Posterior vena cava (tissue), 2 donors: ENCODE measurements around the gene APOBEC3A. TPM values are rescaled to one million over a fixed set of nuclear protein-coding genes. Genes with fewer than 3 reads are reported as not detected.
A peak's percentile ranks its signal among the peaks of the same experiment; 100 is the strongest.
"Not testable (repeated sequence)": the region's sequence is repeated elsewhere in the genome, so short reads cannot be mapped to it uniquely, and the experiment has no call there.

Experiments used
- DNase-seq: peaks from one replicate; pipeline ENCODE4 v3.0.0-alpha.2; 2020; ENCODE audit warnings: low spot score
- intact Hi-C, 2 donors: fragments of 100-400 bp; cut with DNase I; formaldehyde crosslinking; loops; one replicate each; pipeline versions ENCODE4 v1.14.1 to v1.14.2; 2022 to 2023
- total RNA-seq, 2 donors: library from RNA; stranded (reverse); fragmentation: NEBNext Ultra II Directional; extraction: Animal tissue kit (Norgen Biotek cat#: 25700); gene quantifications; one replicate each; pipeline ENCODE4 v1.2.1, GENCODE V29; 2021
- donor health status: DM: yes; HTN: yes; CAD: no.
- donor health status: DM: yes; HTN: yes; CAD: no.

APOBEC3A gene
- total RNA-seq, 2 donors from 2014 or later = 2.5 to 5.6 TPM

DNA sequence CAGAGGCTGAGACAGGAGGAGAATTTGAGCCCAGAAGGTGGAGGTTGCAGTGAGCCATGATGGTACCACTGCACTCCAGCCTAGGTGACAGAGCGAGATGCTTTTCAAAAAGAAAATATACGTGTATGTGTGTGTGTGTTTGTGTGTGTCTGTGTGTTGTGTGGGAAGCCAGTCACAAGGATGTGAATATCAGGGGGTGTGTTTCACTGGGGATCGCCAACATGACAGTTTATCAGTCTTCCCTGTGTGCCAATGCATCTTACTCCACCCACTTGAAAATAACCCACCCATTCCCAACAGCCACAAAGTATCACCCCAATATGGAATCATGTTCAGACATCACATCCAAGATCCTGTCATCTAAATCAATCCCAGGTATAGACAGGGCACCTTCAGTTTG is 14.4 kb downstream of the APOBEC3A start:
- DNase-seq = no peak
- intact Hi-C loops = no loop called here

DNA sequence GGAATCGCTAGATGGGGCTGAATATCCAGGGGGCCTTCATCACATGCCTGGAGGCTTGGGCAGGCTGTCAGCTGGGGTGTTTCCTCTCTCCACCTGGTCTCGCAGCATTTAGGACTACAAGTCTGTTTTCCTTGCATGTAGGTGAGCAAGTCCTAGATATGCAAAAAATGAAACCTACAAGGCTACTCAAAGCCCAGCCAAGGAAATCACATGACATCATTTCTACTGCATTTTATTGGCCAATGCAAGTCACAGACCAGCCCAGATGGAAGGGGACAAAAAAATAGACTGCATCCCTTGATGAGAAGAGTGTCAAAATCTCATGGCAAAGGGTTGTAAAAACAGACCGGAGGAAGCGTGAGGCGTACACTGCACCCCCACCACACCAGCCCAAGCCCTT is 15.1 kb downstream of the APOBEC3A start:
- intact Hi-C loops = no loop called here
- no peak for DNase-seq

DNA sequence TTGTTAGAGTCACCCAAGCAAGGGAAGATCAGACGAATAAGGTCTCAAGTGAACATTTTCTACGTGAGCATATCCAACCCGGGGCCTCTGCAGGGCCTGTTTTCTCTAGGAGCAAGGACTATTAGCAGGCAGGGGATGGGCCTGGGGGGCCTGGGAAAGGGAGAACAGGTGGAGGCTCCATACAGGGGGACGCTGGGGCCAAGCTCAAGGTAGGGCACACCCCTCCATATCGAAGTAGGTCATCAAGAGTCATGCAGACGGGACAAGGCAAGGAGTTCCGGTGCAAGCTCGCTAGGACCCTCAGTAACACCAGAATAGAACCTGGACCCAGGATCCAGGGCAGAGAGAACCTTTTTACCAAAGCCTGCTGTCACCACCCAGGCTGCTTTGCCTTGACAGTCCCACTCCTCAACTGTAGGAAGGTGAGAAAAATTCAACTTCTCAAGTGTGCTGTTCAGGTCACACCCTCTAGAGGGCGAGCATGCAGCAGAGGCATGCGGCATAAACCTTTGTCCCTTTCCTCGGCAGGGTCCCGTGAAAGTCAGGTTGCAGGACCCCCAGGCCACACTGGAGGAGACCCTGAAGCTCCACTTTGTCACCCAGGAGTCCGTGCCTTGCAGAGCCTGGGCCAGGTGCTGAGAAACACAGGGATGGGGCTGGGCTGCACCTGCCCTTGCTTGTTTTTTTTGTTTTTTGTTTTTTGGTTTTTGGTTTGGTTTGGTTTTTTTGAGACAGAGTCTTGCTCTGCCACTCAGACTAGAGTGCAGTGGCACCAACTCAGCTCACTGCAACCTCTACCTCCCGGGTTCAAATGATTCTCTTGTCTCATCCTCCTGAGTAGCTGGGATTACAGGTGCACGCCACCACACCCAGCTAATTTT is 16.1 kb downstream of the APOBEC3A start:
- no peak for DNase-seq
- intact Hi-C loops = no loop called here

DNA sequence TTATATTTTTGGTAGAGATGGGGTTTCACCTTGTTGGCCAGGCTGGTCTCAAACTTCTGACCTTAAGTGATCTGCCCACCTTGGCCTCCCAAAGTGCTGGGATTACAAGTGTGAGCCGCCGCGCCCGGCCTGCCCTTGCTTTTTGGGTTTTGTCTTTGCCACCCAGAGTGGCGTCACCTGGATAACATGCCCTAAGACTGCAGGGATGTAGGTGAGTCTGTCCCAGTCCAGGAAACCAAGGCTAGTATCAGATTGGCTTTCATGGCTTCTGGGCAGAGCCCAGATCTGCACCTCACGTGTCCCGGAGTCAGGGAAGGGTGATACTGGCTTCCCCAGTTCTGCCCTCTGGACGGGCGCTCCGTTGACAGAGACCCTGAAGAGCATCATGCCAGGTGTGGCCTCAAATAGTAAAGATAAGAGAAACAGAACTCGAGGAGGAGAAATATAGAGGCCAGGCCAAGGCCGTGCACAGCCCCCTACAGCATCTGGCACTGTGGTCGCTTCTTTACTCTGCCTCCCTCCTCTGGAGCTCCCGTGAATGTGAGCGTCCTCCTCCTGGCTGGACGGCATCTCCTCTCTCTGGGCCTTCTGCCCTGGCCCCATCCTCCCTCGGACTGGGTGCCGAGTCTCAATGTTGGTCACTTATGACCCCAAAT is 16.9 kb downstream of the APOBEC3A start:
- intact Hi-C loops = no loop called here
- no peak for DNase-seq

DNA sequence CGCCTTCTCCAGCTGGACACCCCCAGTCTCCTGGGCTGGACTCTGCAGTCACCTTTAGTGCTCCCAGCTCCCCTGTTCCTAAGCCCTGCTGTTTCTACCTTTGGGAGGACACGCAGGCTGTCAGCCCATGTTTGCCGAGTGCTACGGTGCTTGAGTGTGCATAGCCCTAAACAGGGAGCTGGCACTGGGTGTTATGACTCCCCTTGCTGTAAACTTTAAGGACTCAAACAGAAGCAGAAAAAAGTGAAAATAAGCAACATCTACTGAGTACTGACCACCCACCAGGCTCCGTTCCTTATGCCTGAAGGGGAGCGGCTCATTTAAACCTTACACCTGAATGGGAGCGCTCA is 17.4 kb downstream of the APOBEC3A start:
- DNase-seq = no peak
- intact Hi-C loops = no loop called here

DNA sequence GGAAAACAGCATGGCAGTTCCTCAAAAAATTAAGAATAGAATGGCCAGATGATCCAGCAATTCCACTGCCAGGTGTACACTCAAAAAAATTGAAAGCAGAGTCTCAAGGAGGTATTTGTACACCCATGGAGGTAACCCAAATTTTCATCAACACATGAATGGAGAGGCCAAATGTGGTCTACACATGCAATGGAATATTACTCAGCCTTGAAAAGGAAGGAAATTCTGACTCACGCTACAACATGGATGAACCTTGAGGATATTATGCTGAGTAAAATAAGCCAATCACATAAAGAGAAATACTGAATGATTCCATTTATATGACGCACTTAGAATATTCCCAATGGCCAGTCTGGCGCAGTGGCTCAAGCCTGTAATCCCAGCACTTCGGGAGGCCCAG is 19.9 kb downstream of the APOBEC3A start:
- intact Hi-C loops, DNase-seq: not testable (repeated sequence)

DNA sequence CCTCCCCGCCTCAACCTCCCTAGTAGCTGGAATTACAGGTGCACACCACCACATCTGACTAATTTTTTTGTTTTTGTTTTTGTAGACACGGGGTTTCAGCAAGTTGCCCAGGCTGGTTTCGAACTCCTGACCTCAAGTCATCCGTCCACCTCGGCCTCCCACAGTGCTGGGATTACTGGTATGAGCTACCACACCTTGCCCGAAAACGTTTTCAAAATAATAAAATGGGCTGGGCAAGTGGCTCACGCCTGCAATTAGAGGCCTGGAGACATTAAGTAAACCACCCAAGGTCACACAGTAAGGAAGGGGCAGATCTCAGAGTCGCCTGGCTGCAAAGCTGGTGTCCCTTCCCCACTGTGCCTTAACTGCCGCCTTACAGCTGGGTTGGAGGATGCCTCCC is 23.2 kb downstream of the APOBEC3A start:
- intact Hi-C loops, DNase-seq: not testable (repeated sequence)

DNA sequence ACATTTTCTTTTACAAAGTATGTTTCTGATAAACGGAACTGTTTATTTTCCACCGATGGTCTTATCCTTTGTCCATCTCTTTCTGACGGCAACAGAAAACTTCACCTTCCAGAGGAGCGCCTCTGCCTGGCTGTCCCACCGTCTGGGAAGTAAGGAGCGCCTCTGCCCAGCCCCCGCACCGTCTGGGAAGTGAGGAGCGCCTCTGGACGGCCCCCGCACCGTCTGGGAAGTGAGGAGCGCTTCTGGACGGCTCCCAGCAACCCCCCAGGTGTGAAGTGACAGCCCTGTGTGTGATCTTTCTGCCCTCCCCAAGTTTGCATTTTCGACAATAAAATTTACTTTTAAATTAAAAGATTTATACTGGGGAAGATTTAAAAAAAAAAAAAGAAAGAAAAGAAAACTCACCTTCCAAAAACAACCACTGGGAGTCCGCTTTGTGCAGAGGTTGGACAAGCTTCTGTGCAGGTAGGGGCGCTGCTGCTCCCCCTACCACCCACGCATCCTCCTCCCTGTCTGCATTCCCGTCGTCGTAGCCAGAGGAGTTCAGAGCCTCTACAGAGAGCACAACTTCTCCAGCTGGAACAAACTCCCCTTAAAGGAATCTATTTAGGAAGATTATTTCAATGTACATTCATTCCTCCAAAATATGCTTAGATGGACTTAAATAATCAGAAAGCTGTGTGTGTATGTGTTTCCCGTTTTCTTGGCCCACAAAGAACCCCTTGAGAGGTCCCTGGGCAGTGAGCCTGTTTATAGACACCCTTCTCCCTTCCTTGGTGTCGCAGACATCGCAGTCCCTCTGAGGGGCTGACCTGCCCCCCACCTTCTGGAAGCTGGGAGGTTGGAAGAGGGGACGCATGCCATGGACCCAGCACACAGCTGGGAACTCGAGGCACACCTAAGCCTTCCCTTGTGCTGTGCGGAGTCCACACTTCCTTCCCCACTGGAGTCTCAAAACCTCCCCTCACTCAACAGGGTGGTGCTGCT is 23.9 kb downstream of the APOBEC3A start:
- DNase-seq = no peak
- intact Hi-C loops = no loop called here

DNA sequence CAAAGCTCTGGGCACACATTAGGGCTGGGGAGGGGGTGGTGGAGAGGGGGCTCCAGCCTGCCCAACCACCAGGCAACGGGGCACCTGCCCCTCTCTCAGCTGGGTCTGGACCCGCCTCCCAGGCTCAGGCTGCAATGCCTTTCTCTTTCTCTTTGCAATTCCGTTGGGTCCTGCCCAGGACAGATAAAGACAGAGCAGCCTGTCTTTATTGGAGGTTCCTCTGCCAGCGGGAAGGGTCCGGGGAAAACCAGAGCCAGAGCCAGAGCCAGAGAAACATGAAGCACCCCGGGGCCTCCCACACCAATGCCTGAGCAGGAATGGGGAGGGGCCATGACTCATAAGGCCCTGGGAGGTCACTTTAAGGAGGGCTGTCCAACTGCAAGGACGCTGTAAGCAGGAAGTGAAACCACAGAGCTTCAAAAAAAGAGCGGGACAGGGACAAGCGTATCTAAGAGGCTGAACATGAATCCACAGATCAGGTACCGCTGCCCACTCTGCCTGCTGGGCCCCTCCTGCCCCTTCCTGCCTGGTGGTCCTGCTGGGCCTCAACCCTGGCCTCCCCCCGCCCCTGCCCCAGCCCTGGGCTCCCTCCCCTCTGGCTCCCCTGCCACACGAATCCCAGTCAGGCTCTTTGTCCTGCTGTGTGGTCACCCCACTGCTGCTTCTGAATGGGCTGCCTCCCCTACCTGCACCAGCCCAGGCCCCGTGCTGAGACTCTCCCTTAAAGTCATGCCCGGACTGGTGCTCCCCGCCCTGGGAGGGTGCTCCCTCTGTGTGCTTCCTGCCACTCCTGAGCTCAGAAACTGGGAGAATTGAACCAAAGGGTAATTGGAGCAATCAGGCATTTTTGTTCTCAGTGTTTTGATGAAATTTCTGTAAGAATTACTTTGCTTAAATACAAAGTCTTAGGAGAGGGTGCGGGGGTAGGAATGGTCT is 24.9 kb downstream of the APOBEC3A start, which contains the start of gene APOBEC3B:
Gene APOBEC3B (plus strand): TSS at position 356 of the 936 bp plus-strand sequence. CDS start 107 bp downstream, at position 463.
- DNase-seq = peak; percentile 93
- intact Hi-C loops = no loop called here

DNA sequence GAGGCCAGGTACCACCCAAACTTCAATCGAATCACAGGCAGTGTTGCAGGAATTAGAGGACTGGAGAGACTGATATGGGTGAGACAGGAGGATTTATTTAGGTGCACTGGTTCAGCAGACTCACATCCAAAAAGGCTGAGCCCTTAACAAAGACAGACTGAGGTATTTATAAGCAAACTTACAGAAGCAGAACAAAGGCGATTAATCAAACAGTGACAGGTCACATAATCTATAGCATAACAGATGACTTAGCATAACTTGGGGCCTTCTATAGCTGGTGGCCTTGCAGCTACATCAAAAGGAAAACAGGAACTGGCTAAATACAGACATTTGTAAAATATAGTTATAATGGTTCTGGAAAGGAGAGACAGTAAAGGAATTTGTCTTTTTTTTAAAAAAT is 26.8 kb downstream of the APOBEC3A start:
- intact Hi-C loops = no loop called here
- no peak for DNase-seq

DNA sequence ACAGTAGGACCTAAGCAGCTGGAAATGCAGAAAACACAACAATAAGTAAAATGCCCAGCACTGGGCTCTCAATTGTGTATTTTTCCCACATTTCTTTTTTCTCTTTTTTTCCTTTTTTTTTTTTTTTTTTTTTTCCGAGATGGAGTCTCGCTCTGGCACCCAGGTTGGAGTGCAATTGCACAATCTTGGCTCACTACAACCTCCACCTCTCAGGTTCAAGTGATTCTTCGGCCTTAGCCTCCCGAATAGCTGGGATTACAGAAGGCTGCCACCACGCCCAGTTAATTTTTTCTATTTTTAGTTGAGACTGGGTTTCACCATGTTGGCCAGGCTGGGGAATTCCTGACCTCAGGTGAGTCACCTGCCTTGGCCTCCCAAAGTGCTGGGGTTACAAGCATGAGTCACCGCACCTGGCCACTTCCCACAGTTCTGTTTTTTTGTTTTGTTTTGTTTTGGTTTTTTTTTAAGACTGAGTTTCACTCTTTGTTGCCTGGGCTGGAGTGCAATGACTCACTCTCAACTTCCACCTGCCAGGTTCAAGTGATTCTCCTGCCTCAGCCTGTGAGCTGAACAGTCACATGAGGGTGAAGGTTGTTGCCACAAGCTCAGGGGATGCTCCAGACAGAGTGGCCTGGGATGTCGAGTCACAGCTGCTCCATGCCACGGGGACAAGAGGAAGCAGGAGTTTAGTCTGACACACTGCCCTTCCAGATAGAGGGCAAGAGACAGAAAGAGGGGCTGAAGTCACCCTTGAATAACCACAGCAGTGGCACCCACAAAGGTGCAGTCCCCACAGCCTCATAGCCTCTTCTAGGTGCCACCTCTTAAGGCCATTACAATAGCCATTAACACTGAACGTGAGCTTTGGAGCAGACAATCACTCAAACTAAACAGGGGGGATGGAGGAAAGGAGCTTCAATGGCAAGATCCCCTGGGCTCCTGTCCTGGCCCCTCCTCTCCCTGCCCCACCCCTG is 27.7 kb downstream of the APOBEC3A start:
- DNase-seq, intact Hi-C loops: not testable (repeated sequence)

DNA sequence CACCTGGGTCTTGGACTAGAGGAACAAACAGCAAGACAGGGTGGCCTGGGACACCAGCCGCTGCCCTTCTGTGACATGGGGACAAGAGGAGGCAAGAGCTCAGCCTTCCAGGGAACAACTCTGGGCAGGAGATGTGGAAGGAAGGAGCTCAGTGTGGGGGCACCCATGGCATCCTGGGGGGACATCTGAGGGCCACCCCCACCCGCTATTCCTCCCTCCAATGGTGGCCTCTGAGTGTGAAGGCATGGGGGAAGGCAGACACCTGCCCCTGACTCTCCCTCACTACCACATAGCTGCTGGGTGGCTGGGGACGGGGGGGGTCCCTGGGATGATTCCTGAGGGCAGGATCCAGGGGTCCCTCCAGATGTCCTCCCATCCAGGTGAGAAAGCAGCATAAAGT is 29.2 kb downstream of the APOBEC3A start:
- intact Hi-C loops = no loop called here

DNA sequence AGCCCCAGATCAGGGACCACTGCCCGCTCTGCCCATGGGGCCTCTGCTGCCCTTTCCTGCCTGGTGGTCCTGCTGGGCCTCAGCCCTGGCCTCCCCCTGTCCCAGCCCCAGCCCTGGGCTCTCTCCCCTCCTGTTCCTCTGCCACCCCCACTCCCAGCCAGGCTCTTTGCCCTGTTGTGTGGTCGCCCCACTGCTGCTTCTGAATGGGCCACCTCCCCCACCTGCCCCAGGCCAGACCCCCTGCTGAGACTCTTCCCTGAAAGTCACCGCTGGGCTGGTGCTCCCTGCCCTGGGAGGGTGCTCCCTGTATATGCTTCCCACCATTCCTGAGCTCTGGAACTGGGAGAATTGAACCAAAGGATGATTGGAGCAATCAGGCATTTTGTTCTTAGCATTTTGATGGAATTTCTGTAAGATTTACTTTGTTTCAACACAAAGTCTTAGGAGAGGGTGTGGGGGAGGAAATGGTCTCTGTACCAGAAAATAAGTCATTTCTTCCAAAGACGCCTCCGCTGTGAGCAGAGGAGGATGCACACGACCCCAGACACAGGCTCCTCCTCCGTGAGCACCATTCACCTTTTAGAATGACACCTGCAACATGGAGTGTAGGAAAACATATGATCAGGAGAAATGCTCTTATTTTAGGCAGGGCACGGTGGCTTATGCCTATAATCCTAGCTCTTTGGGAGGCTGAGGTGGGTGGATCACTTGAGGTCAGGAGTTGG is 29.9 kb downstream of the APOBEC3A start:
- DNase-seq = no peak
- intact Hi-C loops = no loop called here

More for the DNA sequence above, 29.2 kb downstream of the APOBEC3A start:
- no peak for DNase-seq

DNA sequence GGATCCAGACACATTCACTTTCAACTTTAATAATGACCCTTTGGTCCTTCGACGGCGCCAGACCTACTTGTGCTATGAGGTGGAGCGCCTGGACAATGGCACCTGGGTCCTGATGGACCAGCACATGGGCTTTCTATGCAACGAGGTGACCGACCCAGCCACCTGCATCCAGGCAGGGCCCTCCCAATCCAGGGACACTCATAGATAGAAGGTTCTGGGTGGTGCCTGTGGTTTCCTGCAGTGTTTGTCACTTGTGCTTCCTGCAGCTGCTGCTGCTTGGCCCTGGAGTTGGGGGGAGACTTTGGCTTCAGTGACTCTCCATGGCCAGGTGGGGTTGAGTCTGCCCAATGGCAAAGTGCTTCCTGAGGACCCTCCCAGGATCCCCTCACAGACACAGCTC is 32.1 kb downstream of the APOBEC3A start:
- intact Hi-C loops = no loop called here
- DNase-seq = no peak

DNA sequence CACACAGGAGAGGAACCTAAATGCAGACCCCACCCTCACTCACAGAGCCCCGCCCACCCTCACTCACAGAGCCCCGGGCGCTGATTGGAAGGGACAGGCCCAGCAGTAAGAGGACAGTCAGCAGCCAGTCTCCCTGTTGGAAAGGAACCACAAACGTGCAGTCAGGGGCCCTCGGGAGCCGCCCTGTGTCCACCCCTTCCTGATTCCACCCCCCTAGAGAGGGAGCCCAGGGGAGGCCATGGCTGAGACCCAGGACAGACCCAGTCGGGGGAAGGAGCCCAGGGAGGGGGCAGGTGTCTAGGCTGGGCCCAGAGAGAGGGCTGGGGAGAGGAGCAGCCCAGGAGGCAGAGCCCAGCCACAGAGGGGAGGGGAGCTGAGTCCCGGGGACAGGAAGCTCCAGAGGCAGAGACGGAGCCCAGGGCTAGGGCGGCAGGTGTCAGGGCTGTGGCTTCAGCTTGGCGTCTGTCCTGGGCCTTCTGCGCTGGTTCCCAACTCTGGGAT is 35.5 kb downstream of the APOBEC3A start:
- intact Hi-C loops = loop anchor here in 1 of 2 donors (10.0 kb wide), 1 partner anchor 218 kb away; no protein-coding TSS in a partner anchor
- not testable (repeated sequence) for DNase-seq

DNA sequence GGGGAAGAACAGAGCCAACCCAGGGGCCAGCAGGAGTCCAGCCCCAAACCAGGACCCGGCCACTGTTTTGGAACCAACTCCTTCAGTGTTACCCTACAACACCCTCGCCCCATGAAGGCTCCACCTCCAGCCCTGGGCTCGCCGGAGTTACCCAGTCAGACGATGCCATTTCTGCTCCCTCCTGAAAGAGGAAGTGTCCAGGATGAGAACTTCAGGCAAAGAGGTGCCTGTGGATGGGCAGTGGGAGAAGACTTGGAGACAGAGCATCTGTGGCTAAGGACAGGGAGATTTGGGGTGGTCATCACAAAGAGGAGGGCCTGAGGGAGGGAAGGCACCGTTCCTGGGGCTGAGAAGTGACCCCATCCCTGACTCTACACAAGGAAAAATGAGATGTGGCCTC is 38.7 kb downstream of the APOBEC3A start:
- intact Hi-C loops = loop anchor here in 1 of 2 donors (2.0 to 10.0 kb wide), 2 partner anchors 27 to 221 kb away; no protein-coding TSS in a partner anchor
- no peak for DNase-seq
